DND-41 (cell line): Measurements from ENCODE around the gene ANO8.
A peak's percentile ranks its signal among the peaks of the same experiment; 100 is the strongest.

Source experiments
- ATAC-seq: fragments of 200-7000 bp; cut with Tn5 transposase; 3 replicates; pipeline ENCODE4 v1.9.1; 2021; ENCODE audit warnings: low read depth; ENCODE audit not compliant: insufficient read depth
- DNase-seq: peaks from one replicate; pipeline ENCODE4 v3.0.0-alpha.2; 2020
- H2AFZ ChIP-seq: 2 replicates; pipeline ENCODE4 v1.6.0; 2012; ENCODE audit warnings: low read depth, low read length
- H3K27ac ChIP-seq: 2 replicates; pipeline ENCODE4 v1.5.1; 2012; ENCODE audit warnings: low read length, inconsistent platforms
- H3K27me3 ChIP-seq: fragments of 200-600 bp; sonication (generic); 2 replicates; pipeline ENCODE4 v1.6.0; 2012; ENCODE audit warnings: low read length, mild to moderate bottlenecking, inconsistent platforms; ENCODE audit not compliant: insufficient read depth, poor library complexity
- H3K36me3 ChIP-seq: 2 replicates; pipeline ENCODE4 v1.5.1; 2012; ENCODE audit warnings: low read length, inconsistent platforms; ENCODE audit not compliant: insufficient read depth
- H3K4me1 ChIP-seq: 2 replicates; pipeline ENCODE4 v1.5.1; 2012; ENCODE audit warnings: mild to moderate bottlenecking, low read length; ENCODE audit not compliant: insufficient read depth
- H3K4me2 ChIP-seq: 2 replicates; pipeline ENCODE4 v1.6.0; 2012; ENCODE audit warnings: mild to moderate bottlenecking, moderate library complexity, low read length, inconsistent platforms; ENCODE audit not compliant: insufficient read depth
- H3K4me3 ChIP-seq, 2 experiments: fragments of 200-600 bp in 1 of 2; shearing (Covaris generic) in 1 of 2; 2 replicates each; pipeline ENCODE4 v1.5.1; 2012 to 2016; ENCODE audit warnings: inconsistent platforms in 2 of 2, low read length in 2 of 2, mild to moderate bottlenecking in 2 of 2, low read depth in 1 of 2, moderate library complexity in 1 of 2
- H3K79me2 ChIP-seq: 2 replicates; pipeline ENCODE4 v1.6.0; 2012; ENCODE audit warnings: low read length, inconsistent platforms; ENCODE audit not compliant: insufficient read depth
- H3K9ac ChIP-seq: 2 replicates; pipeline ENCODE4 v1.6.0; 2012; ENCODE audit warnings: low read depth, mild to moderate bottlenecking, inconsistent platforms, low read length, moderate library complexity
- H3K9me3 ChIP-seq: 2 replicates; pipeline ENCODE4 v1.5.1; 2012; ENCODE audit warnings: low read length, moderate library complexity, mild to moderate bottlenecking, inconsistent platforms; ENCODE audit not compliant: insufficient read depth, severe bottlenecking
- H4K20me1 ChIP-seq: 2 replicates; pipeline ENCODE4 v1.6.0; 2012; ENCODE audit warnings: low read length; ENCODE audit not compliant: insufficient read depth
- EZH2 ChIP-seq: IDR thresholded peaks from 3 replicates; pipeline ENCODE4 v1.6.1; 2012; ENCODE audit warnings: borderline replicate concordance, low read depth, mild to moderate bottlenecking, moderate library complexity, low read length, inconsistent platforms; ENCODE audit not compliant: severe bottlenecking
- TF ChIP-seq, protein P1 (sequence below): IDR thresholded peaks from 2 replicates; pipeline ENCODE4 v1.5.1; 2012; ENCODE audit warnings: borderline replicate concordance, low read length, moderate library complexity, mild to moderate bottlenecking; ENCODE audit not compliant: poor library complexity, severe bottlenecking; ENCODE audit errors: extremely low read depth

Gene ANO8, protein sequence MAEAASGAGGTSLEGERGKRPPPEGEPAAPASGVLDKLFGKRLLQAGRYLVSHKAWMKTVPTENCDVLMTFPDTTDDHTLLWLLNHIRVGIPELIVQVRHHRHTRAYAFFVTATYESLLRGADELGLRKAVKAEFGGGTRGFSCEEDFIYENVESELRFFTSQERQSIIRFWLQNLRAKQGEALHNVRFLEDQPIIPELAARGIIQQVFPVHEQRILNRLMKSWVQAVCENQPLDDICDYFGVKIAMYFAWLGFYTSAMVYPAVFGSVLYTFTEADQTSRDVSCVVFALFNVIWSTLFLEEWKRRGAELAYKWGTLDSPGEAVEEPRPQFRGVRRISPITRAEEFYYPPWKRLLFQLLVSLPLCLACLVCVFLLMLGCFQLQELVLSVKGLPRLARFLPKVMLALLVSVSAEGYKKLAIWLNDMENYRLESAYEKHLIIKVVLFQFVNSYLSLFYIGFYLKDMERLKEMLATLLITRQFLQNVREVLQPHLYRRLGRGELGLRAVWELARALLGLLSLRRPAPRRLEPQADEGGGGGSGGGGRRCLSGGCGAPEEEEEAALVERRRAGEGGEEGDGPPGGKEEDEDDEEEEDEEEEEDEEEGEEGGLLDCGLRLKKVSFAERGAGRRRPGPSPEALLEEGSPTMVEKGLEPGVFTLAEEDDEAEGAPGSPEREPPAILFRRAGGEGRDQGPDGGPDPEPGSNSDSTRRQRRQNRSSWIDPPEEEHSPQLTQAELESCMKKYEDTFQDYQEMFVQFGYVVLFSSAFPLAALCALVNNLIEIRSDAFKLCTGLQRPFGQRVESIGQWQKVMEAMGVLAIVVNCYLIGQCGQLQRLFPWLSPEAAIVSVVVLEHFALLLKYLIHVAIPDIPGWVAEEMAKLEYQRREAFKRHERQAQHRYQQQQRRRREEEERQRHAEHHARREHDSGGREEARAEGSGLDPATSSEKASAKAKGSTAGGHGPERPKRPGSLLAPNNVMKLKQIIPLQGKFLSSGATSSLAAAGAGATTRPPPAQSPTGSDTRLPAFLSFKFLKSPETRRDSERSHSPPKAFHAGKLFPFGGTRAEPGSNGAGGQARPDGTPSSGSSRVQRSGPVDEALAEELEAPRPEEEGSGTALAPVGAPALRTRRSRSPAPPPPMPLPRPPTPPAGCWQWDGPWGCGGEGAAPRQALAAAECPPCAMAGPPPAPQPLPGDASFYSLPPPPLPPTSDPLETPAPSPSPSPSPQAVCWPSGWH

DNA sequence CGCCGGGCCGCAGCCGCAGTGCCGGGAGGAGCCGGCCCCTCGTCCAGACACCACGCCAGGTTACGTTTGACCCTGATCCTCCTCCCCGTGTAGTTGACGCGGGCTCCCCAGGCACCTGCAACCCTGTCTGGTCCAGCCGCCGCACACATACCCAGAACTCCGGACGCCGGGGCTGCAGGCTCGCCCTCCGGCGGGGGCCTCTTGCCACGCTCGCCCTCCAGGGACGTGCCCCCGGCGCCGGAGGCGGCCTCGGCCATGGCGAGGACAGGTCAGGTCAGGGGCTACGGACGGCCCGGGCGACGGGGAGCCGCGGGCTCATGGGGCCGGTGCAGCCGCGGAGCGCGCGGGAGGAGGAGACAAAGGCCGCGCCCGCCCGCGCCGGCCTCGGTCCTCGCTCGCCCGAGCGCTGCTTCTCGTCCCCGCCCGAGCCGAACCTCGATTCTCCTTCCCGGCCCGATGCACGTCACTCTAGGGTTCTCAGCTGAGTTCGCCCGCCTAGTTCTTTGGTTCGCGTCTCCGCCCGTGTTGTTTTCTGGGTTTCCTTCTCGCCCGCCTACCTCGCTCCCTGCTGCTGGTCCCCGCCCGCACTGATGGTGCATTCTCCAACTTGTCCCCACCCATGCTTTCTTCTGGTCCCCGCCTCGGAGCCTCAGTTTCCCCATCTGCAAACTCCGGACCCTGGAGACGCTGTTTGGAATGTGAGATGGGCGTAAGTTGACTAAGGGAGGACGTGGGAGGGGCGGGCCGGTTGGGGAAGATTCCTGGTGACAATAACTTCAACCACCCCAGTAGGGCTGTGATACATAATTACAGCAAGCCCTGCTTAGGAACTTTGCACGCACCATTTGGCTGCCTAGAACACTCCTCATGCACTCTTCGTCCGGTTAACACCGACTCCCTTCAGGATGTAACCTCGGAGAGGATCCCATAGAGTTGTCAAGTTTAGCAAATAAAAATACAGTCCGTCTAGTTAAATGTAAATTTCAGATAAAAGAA is at the start of gene ANO8:
Gene ANO8 (minus strand): TSS at position 442 of the 996 bp plus-strand sequence. CDS start 185 bp downstream, at position 257.
- Histone ChIP-seq H3K79me2 (peaks cover 18% of the 10 kb centered on the region), H3K4me3 (peak within 1 kb of the TSS; percentile 49 to 99), H3K27ac (peak within 1 kb of the TSS; percentile 59), H3K36me3 (peaks cover 17% of the 10 kb centered on the region), H3K9ac (peak within 1 kb of the TSS; percentile 77), H3K4me1 (peaks cover 56% of the 10 kb centered on the region), H3K4me2 (peak within 1 kb of the TSS; percentile 99), H3K9me3 (no peaks in the 10 kb centered on the region), H2AFZ (peak within 1 kb of the TSS; percentile 76), H4K20me1 (peaks cover 9% of the 10 kb centered on the region), H3K27me3 (no peaks in the 10 kb centered on the region)
- DNase-seq (peak; percentile 99), ATAC-seq (peak; percentile 63)
- TF ChIP-seq EZH2, result no peak
- TF ChIP-seq, protein P1, sequence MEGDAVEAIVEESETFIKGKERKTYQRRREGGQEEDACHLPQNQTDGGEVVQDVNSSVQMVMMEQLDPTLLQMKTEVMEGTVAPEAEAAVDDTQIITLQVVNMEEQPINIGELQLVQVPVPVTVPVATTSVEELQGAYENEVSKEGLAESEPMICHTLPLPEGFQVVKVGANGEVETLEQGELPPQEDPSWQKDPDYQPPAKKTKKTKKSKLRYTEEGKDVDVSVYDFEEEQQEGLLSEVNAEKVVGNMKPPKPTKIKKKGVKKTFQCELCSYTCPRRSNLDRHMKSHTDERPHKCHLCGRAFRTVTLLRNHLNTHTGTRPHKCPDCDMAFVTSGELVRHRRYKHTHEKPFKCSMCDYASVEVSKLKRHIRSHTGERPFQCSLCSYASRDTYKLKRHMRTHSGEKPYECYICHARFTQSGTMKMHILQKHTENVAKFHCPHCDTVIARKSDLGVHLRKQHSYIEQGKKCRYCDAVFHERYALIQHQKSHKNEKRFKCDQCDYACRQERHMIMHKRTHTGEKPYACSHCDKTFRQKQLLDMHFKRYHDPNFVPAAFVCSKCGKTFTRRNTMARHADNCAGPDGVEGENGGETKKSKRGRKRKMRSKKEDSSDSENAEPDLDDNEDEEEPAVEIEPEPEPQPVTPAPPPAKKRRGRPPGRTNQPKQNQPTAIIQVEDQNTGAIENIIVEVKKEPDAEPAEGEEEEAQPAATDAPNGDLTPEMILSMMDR, result no peak

DNA sequence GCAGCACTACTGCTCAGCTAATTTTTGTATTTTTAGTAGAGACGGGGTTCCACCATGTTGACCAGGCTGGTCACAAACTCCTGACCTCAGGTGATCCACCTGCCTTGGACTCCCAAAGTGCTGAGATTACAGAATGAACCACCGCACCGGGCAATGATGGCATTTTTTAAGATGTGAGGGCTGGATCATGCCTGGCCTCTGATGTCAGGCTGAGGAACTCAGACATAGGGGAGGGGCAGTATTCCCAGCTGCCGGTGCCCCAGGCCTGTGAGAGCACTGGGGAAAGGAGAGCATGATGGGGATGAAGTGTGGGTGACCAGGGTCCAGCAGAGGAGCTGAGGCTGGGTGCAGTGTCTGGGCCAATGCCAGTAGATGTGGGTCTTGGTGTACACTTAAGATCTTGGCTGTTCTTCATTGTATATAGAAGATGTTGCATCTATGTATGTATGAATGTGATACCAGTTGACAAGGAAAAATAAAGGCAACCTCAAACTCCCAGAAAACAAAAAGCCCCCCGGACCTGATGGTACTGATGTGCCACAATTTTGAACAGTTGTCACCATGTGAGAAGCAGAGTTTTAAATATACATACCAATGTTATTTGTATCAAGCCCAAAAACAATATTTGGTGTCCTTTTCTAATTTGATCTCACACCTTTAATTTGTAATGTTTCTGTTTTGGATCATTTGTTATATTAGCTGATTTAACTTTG is 45.9 kb upstream of the ANO8 start:
- no peak overlapping the region for H2AFZ ChIP-seq
- no peak overlapping the region for H3K4me2 ChIP-seq
- H3K4me1 ChIP-seq, result peaks cover 16% of the 10 kb centered on the region

More for the DNA sequence above, 45.9 kb upstream of the ANO8 start:
- no peak for ATAC-seq
- Histone ChIP-seq H3K27ac (no peak overlapping the region), H3K79me2 (no peaks in the 10 kb centered on the region), H3K9ac (no peak overlapping the region), H3K4me3 (no peak overlapping the region), H3K9me3 (no peaks in the 10 kb centered on the region), H3K27me3 (no peaks in the 10 kb centered on the region), H3K36me3 (no peaks in the 10 kb centered on the region), H4K20me1 (no peaks in the 10 kb centered on the region)
- DNase-seq, result no peak
- TF ChIP-seq, protein P1, result no peak
- TF ChIP-seq EZH2, result no peak
